H1 (cell line): ENCODE results near the gene ZC3H7B. TPM values are rescaled to one million over a fixed set of nuclear protein-coding genes. Genes with fewer than 3 reads are reported as not detected.

Experiments used
- CTCF ChIA-PET: fragments of 300-600 bp; sonication (Branson Sonifier 250); formaldehyde crosslinking; loops from one replicate; lab custom pipeline; 2021; ENCODE audit not compliant: partially characterized antibody; lab: Charles Lee
- POLR2A ChIA-PET: fragments of 300-600 bp; sonication (Branson Sonifier 250); formaldehyde crosslinking; loops from one replicate; lab custom pipeline; 2021; ENCODE audit warnings: inconsistent platforms; ENCODE audit not compliant: partially characterized antibody; lab: Charles Lee
- DNase-seq, 2 experiments: peaks; one replicate each; pipeline versions ENCODE4 v3.0.0 to v3.0.0-alpha.2; 2010 to 2022; ENCODE audit warnings: low spot score in 2 of 2, low read depth in 1 of 2, mixed read lengths in 1 of 2
- FAIRE-seq: peaks from 2 replicates; lab custom pipeline; 2011; peaks lifted over from hg19 to GRCh38; lab: Jason Lieb, UNC
- H2AFZ ChIP-seq: 2 replicates; pipeline ENCODE4 v1.8.1; 2012; ENCODE audit warnings: low read length, inconsistent platforms
- H2AK5ac ChIP-seq: 2 replicates; pipeline ENCODE4 v1.6.1; 2013; ENCODE audit warnings: low read depth, low read length
- H2BK120ac ChIP-seq: replicated peaks from 2 replicates; pipeline ENCODE3; 2013; ENCODE audit warnings: low read depth, low read length, inconsistent platforms
- H2BK12ac ChIP-seq: 2 replicates; pipeline ENCODE4 v1.6.1; 2013; ENCODE audit warnings: low read depth, low read length
- H2BK15ac ChIP-seq: 2 replicates; pipeline ENCODE4 v1.6.1; 2013; ENCODE audit warnings: low read length
- H2BK20ac ChIP-seq: 2 replicates; pipeline ENCODE4 v1.6.1; 2013; ENCODE audit warnings: low read length
- H2BK5ac ChIP-seq: 2 replicates; pipeline ENCODE4 v1.6.1; 2013; ENCODE audit warnings: low read depth, low read length
- H3K14ac ChIP-seq: 2 replicates; pipeline ENCODE4 v1.6.1; 2013; ENCODE audit warnings: inconsistent platforms; ENCODE audit not compliant: insufficient read length
- H3K18ac ChIP-seq: 2 replicates; pipeline ENCODE4 v1.6.1; 2013; ENCODE audit warnings: low read length; ENCODE audit errors: extremely low read depth
- H3K23ac ChIP-seq: 2 replicates; pipeline ENCODE4 v1.6.1; 2013; ENCODE audit warnings: inconsistent platforms; ENCODE audit not compliant: insufficient read length
- H3K23me2 ChIP-seq: 2 replicates; pipeline ENCODE4 v1.6.1; 2013; ENCODE audit warnings: low read depth, low read length
- H3K27ac ChIP-seq: 2 replicates; pipeline ENCODE4 v1.6.1; 2011; ENCODE audit warnings: low read depth, low read length, inconsistent platforms
- H3K27me3 ChIP-seq, 4 experiments: replicated peaks in 1 of 4; 1 replicate in 1 of 4; 2 replicates in 3 of 4; pipeline versions ENCODE4 v1.6.1 to v1.8.1; 2011 to 2013; ENCODE audit warnings: low read length in 3 of 4, mild to moderate bottlenecking in 3 of 4, inconsistent platforms in 2 of 4, mixed read lengths in 2 of 4, moderate library complexity in 1 of 4; ENCODE audit not compliant: control insufficient read depth in 3 of 4, insufficient read depth in 3 of 4; ENCODE audit errors: extremely low read depth in 1 of 4
- H3K36me3 ChIP-seq, 4 experiments: 2 replicates each; pipeline versions ENCODE4 v1.6.1 to v1.8.1; 2011 to 2013; ENCODE audit warnings: mild to moderate bottlenecking in 4 of 4, low read length in 3 of 4, moderate library complexity in 2 of 4, control low read depth in 1 of 4, inconsistent platforms in 1 of 4; ENCODE audit not compliant: insufficient read depth in 4 of 4, control insufficient read depth in 2 of 4
- H3K4ac ChIP-seq: replicated peaks from 2 replicates; pipeline ENCODE3; 2013; ENCODE audit warnings: low read length, low read depth, mixed read lengths, inconsistent platforms; ENCODE audit not compliant: insufficient read length
- H3K4me1 ChIP-seq, 4 experiments: replicated peaks in 1 of 4; 1 replicate in 1 of 4; 2 replicates in 3 of 4; pipeline versions ENCODE4 v1.6.1 to v1.8.1; 2011 to 2013; ENCODE audit warnings: low read length in 3 of 4, inconsistent platforms in 2 of 4, mixed read lengths in 1 of 4; ENCODE audit not compliant: insufficient read depth in 4 of 4, control insufficient read depth in 3 of 4
- H3K4me2 ChIP-seq, 2 experiments: 2 replicates each; pipeline versions ENCODE4 v1.6.1 to v1.8.1; 2011 to 2013; ENCODE audit warnings: low read depth in 2 of 2, low read length in 2 of 2, control low read depth in 1 of 2, inconsistent platforms in 1 of 2, mild to moderate bottlenecking in 1 of 2; ENCODE audit not compliant: insufficient read depth in 1 of 2
- H3K4me3 ChIP-seq, 4 experiments: fragments of 200-600, 300-600 bp in 1 of 4; sonication (generic), shearing (Covaris generic), sonication (Bioruptor Twin) in 1 of 4; 2 replicates each; pipeline versions ENCODE4 v1.5.1 to v1.8.1; 2011 to 2016; ENCODE audit warnings: low read length in 4 of 4, low read depth in 3 of 4, control low read depth in 2 of 4, inconsistent platforms in 2 of 4, mild to moderate bottlenecking in 2 of 4, mixed read lengths in 1 of 4, moderate library complexity in 1 of 4; ENCODE audit not compliant: insufficient read depth in 2 of 4; ENCODE audit errors: extremely low read depth in 1 of 4
- H3K56ac ChIP-seq: replicated peaks from 2 replicates; pipeline ENCODE3; 2013; ENCODE audit warnings: low read depth, mild to moderate bottlenecking, mixed read lengths, low read length, inconsistent platforms; ENCODE audit not compliant: insufficient read length
- H3K79me1 ChIP-seq: 2 replicates; pipeline ENCODE4 v1.6.1; 2013; ENCODE audit warnings: low read depth, low read length, control low read depth
- H3K79me2 ChIP-seq, 2 experiments: 2 replicates each; pipeline versions ENCODE4 v1.6.1 to v1.8.1; 2012 to 2013; ENCODE audit warnings: low read length in 2 of 2, mild to moderate bottlenecking in 2 of 2, inconsistent platforms in 1 of 2; ENCODE audit not compliant: insufficient read depth in 2 of 2, control insufficient read depth in 1 of 2
- H3K9ac ChIP-seq, 4 experiments: replicated peaks in 1 of 4; 1 replicate in 1 of 4; 2 replicates in 3 of 4; pipeline versions ENCODE4 v1.6.1 to v1.8.1; 2011 to 2013; ENCODE audit warnings: low read depth in 3 of 4, low read length in 3 of 4, control low read depth in 2 of 4, mild to moderate bottlenecking in 2 of 4, moderate library complexity in 2 of 4, inconsistent platforms in 1 of 4; ENCODE audit errors: extremely low read depth in 1 of 4
- H3K9me3 ChIP-seq, 2 experiments: 2 replicates each; pipeline versions ENCODE4 v1.6.1 to v1.8.1; 2012 to 2013; ENCODE audit warnings: mild to moderate bottlenecking in 2 of 2, moderate library complexity in 2 of 2, control low read depth in 1 of 2, inconsistent platforms in 1 of 2, low read depth in 1 of 2, low read length in 1 of 2, mixed read lengths in 1 of 2; ENCODE audit not compliant: insufficient read depth in 2 of 2
- H4K20me1 ChIP-seq, 2 experiments: replicated peaks in 1 of 2; 2 replicates each; pipeline versions ENCODE3 to v1.8.1; 2011 to 2013; ENCODE audit warnings: inconsistent platforms in 2 of 2, low read length in 2 of 2, mild to moderate bottlenecking in 1 of 2; ENCODE audit not compliant: insufficient read depth in 2 of 2, control insufficient read depth in 1 of 2
- H4K5ac ChIP-seq: 2 replicates; pipeline ENCODE4 v1.6.1; 2013; ENCODE audit warnings: low read length, low read depth, mixed read lengths, inconsistent platforms; ENCODE audit not compliant: insufficient read length
- H4K8ac ChIP-seq: 2 replicates; pipeline ENCODE4 v1.8.0; 2013; ENCODE audit warnings: mild to moderate bottlenecking, moderate library complexity, low read length, inconsistent platforms; ENCODE audit not compliant: insufficient read depth; ENCODE audit errors: extremely low read depth
- H4K91ac ChIP-seq: replicated peaks from 2 replicates; pipeline ENCODE3; 2013; ENCODE audit warnings: low read length, mixed read lengths, inconsistent platforms; ENCODE audit not compliant: insufficient read length
- E2F6 ChIP-seq: IDR thresholded peaks from 2 replicates; pipeline ENCODE4 v1.6.1; 2012; ENCODE audit warnings: inconsistent platforms
- SIRT6 ChIP-seq: IDR thresholded peaks from one replicate; pipeline ENCODE4 v1.7.1; 2012; ENCODE audit warnings: low read length, inconsistent platforms
- USF2 ChIP-seq: IDR thresholded peaks from 2 replicates; pipeline ENCODE4 v1.6.1; 2011; ENCODE audit warnings: low read length, improper control_type of control experiment
- WGBS, 2 experiments: shearing (Covaris generic) in 1 of 2; methylation state at CpG; one replicate each; pipeline versions ENCODE4 v1.1.6 to v1.1.7; 2013 to 2015; ENCODE audit warnings: low lambda C conversion rate in 2 of 2, mixed read lengths in 2 of 2, inconsistent platforms in 1 of 2, low coverage in 1 of 2, missing lambda C conversion rate in 1 of 2; ENCODE audit not compliant: insufficient replicate concordance in 2 of 2, insufficient coverage in 1 of 2, insufficient read length in 1 of 2; ENCODE audit errors: extremely low coverage in 1 of 2, missing lambda C conversion rate in 1 of 2; 5-methylcytosine and 5-hydroxymethylcytosine counted together
- polyA plus RNA-seq, 7 experiments: library from polyadenylated mRNA; depleted of rRNA in 3 of 7; stranded (reverse) in 5 of 7; unstranded in 2 of 7; fragments of >200 nt in 5 of 7; fragments of 200-250 nt in 2 of 7; gene quantifications; 1 replicate in 5 of 7; 2 replicates in 1 of 7; 4 replicates in 1 of 7; pipeline versions ENCODE4 v1.2.1 to v1.2.3, GENCODE V29; 2011 to 2013; ENCODE audit warnings: missing spikeins in 2 of 7, mixed read lengths in 2 of 7
- total RNA-seq: library from RNA; stranded (reverse); fragmentation: NEBNext Ultra II Directional; extraction: Animal tissue kit (Norgen Biotek cat#: 25700); gene quantifications from 2 replicates; pipeline ENCODE4 v1.2.1, GENCODE V29; 2021

Gene ZC3H7B
- total and polyA plus RNA-seq, 2 of the 8 experiments (the other 6 are each of a cell fraction or from before 2014, with no cell fraction given) = 35.5 to 78.6 TPM

- no peaks in the 10 kb centered on the region for H3K79me2 ChIP-seq
- ChIA-PET POLR2A (interaction anchor here (0.6 to 3.5 kb wide), 7 partner anchors 11 to 103 kb away, joined by 3 to 16 read pairs (median 3); no protein-coding TSS in a partner anchor), CTCF (interaction anchor here (0.6 to 0.9 kb wide), 4 partner anchors 13 to 696 kb away, joined by 3 to 5 read pairs (median 3); no protein-coding TSS in a partner anchor)
- 92% methylated on average over 18 of the region's 18 CpGs; no CpG with 5 or more reads in 1 of the 2 experiments for WGBS, 2 experiments
- DNase-seq (no peak), FAIRE-seq (no peak)
- H3K4me2 ChIP-seq = no peak overlapping the region
- no peaks in the 10 kb centered on the region for H3K4me1 ChIP-seq
- no peak overlapping the region for H3K14ac ChIP-seq
- no peak overlapping the region for H2BK12ac ChIP-seq
- no peak overlapping the region for H3K4ac ChIP-seq
- H3K4me3 ChIP-seq = no peak overlapping the region
- no peaks in the 10 kb centered on the region for H3K9me3 ChIP-seq
- no peak overlapping the region for H2BK5ac ChIP-seq
- H4K91ac ChIP-seq = no peak overlapping the region
- no peak overlapping the region for H3K9ac ChIP-seq
- H2AFZ ChIP-seq = no peak overlapping the region
- H4K20me1 ChIP-seq = peaks cover 0 to 1% of the 10 kb centered on the region in 2 experiments
- no peak overlapping the region for H2AK5ac ChIP-seq
- no peak overlapping the region for H2BK15ac ChIP-seq
- no peak overlapping the region for H2BK120ac ChIP-seq
- peaks cover 19 to 69% (median 49%) of the 10 kb centered on the region in 4 experiments for H3K36me3 ChIP-seq
- H4K8ac ChIP-seq = 0 out of 2 replicates have a peak overlapping the region, but pooled peaks have one; percentile 9
- H4K5ac ChIP-seq = no peak overlapping the region
- H2BK20ac ChIP-seq = no peak overlapping the region
- no peak for TF ChIP-seq SIRT6
- no peak for TF ChIP-seq E2F6
- TF ChIP-seq USF2 = no peak
- H3K27me3 ChIP-seq = no peaks in the 10 kb centered on the region; a peak in 1 of 7 replicates
- H3K23ac ChIP-seq = no peak overlapping the region
- H3K79me1 ChIP-seq = no peaks in the 10 kb centered on the region
- no peak overlapping the region for H3K18ac ChIP-seq
- H3K56ac ChIP-seq = no peak overlapping the region
- H3K27ac ChIP-seq = no peak overlapping the region
- no peaks in the 10 kb centered on the region for H3K23me2 ChIP-seq
Measured at GRCh38 chr22:41347066-41347859, 45.9 kb downstream of the ZC3H7B start.
